ACC112 (cell line): ENCODE measurements around the gene MAP3K4.
A peak's percentile ranks its signal among the peaks of the same experiment; 100 is the strongest.

Experiments
- H2AFZ ChIP-seq: fragments of 200-600 bp; sonication (generic); one replicate; pipeline ENCODE4 v1.6.0; 2017; ENCODE audit warnings: antibody characterized with exemption, low read length; ENCODE audit not compliant: unreplicated experiment
- H3K27ac ChIP-seq: fragments of 200-600 bp; sonication (generic); 2 replicates; pipeline ENCODE4 v1.5.1; 2014; ENCODE audit warnings: low read depth, mild to moderate bottlenecking, antibody characterized with exemption, low read length, moderate library complexity
- H3K27me3 ChIP-seq: fragments of 200-600 bp; sonication (generic); 2 replicates; pipeline ENCODE4 v1.6.1; 2014; ENCODE audit warnings: mild to moderate bottlenecking, antibody characterized with exemption, low read length, moderate library complexity, mixed read lengths; ENCODE audit not compliant: insufficient read depth
- H3K36me3 ChIP-seq: fragments of 200-600 bp; sonication (generic); 2 replicates; pipeline ENCODE4 v1.6.1; 2016; ENCODE audit warnings: mild to moderate bottlenecking, antibody characterized with exemption, low read length, moderate library complexity, mixed read lengths; ENCODE audit not compliant: insufficient read depth
- H3K4me1 ChIP-seq: fragments of 200-600 bp; sonication (generic); one replicate; pipeline ENCODE4 v1.6.1; 2016; ENCODE audit warnings: low read length, mixed read lengths; ENCODE audit not compliant: insufficient read depth, unreplicated experiment, control insufficient read depth
- H3K4me3 ChIP-seq: fragments of 200-600 bp; sonication (generic); 2 replicates; pipeline ENCODE4 v1.5.1; 2014; ENCODE audit warnings: mild to moderate bottlenecking, low read depth, low read length
- H3K79me2 ChIP-seq: fragments of 200-600 bp; sonication (generic); one replicate; pipeline ENCODE4 v1.6.0; 2016; ENCODE audit warnings: low read length; ENCODE audit not compliant: control insufficient read depth, unreplicated experiment, insufficient read depth

MAP3K4 gene

DNA sequence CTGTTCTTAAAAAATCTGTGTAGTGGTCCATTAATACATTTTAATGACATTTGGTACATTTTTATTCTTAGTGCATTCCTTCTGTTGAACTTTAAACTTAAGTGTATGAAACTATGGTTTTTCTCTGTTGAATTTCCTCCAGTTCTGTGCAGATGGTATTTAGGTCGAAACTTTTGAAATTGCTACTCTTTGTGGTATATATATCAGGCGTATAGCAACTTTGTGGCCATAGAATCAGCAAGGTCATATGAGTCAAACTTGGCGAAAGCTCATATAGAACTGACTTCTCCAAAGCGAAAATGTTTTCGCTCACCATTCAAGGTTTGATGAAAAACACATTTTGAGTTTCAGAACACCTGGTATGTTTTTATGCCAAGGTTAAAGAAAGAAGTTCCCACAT, 93.7 kb downstream of the MAP3K4 start:
- Histone ChIP-seq H3K27me3 (no peaks in the 10 kb centered on the region), H3K4me3 (no peak overlapping the region), H3K27ac (no peak overlapping the region), H2AFZ (no peak overlapping the region), H3K36me3 (peaks cover 48% of the 10 kb centered on the region), H3K79me2 (no peaks in the 10 kb centered on the region), H3K4me1 (peaks cover 4% of the 10 kb centered on the region)

GRCh38 chr6:161088676-161089328, 97.2 kb downstream of the MAP3K4 start:
- peaks cover 32% of the 10 kb centered on the region for H3K36me3 ChIP-seq

DNA sequence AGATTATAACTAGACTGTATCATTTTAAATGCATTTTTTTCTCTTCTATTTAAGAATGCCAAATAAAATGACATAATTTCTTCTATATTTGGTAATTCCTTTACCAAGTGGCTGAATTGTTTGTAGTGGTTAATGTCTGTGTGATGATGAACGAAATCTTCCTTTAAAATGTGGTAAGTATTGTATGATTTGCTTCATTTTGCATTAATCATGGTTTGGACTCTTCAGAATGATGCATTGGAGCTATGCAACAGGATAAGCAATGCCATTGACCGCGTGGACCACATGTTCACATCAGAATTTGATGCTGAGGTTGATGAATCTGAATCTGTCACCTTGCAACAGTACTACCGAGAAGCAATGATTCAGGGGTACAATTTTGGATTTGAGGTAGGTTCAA, 99.6 kb downstream of the MAP3K4 start:
- Histone ChIP-seq H3K79me2 (no peaks in the 10 kb centered on the region), H3K4me3 (no peak overlapping the region), H3K27ac (no peak overlapping the region), H3K27me3 (no peaks in the 10 kb centered on the region), H3K4me1 (peaks cover 24% of the 10 kb centered on the region), H3K36me3 (peaks cover 21% of the 10 kb centered on the region), H2AFZ (no peak overlapping the region)

More at GRCh38 chr6:161088676-161089328, 97.2 kb downstream of the MAP3K4 start:
- H3K27ac ChIP-seq: no peak overlapping the region
- H3K27me3 ChIP-seq: no peaks in the 10 kb centered on the region
- H3K4me1 ChIP-seq: peaks cover 10% of the 10 kb centered on the region
- H3K4me3 ChIP-seq: no peak overlapping the region
- H2AFZ ChIP-seq: no peak overlapping the region
- H3K79me2 ChIP-seq: no peaks in the 10 kb centered on the region

GRCh38 chr6:161091972-161092701, 100.6 kb downstream of the MAP3K4 start:
- Histone ChIP-seq H3K4me3 (no peak overlapping the region), H3K27me3 (no peaks in the 10 kb centered on the region), H3K27ac (peak overlapping the region; percentile 16), H3K4me1 (peaks cover 24% of the 10 kb centered on the region), H3K36me3 (peaks cover 21% of the 10 kb centered on the region; the same call in 1 of the 2 replicates), H2AFZ (no peak overlapping the region), H3K79me2 (no peaks in the 10 kb centered on the region)

- Histone ChIP-seq H3K27me3 (no peaks in the 10 kb centered on the region), H3K36me3 (peaks cover 12% of the 10 kb centered on the region; the same call in 1 of the 2 replicates), H2AFZ (no peak overlapping the region), H3K79me2 (no peaks in the 10 kb centered on the region), H3K27ac (no peak overlapping the region), H3K4me1 (peaks cover 24% of the 10 kb centered on the region), H3K4me3 (no peak overlapping the region)
Observed at GRCh38 chr6:161094955-161095354, 103.4 kb downstream of the MAP3K4 start.

DNA sequence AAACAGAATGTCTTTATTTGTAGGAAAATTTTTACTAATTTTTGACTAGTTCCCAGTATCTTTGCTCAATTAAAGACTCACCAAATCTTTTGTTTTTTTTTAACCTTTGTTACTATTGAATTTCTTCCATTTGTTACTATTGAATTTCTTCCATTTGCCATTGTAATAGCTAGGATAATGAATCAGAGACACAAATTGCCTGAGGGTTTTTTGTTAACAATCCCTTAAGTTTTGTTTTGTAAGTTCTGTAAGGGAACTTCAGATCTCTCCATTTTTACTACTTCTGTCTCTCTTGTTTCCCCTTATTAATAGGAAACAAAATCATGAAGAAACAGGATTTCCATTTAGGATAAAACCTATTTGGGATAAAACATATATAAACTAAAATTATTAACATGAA, 104.3 kb downstream of the MAP3K4 start:
- H3K4me3 ChIP-seq: no peak overlapping the region
- H2AFZ ChIP-seq: no peak overlapping the region
- H3K4me1 ChIP-seq: peaks cover 24% of the 10 kb centered on the region
- peaks cover 12% of the 10 kb centered on the region; the same call in 1 of the 2 replicates for H3K36me3 ChIP-seq
- no peaks in the 10 kb centered on the region for H3K79me2 ChIP-seq
- no peak overlapping the region for H3K27ac ChIP-seq
- H3K27me3 ChIP-seq: no peaks in the 10 kb centered on the region

- Histone ChIP-seq H2AFZ (no peak overlapping the region), H3K27ac (no peak overlapping the region), H3K36me3 (peaks cover 4% of the 10 kb centered on the region; the same call in 1 of the 2 replicates), H3K27me3 (no peaks in the 10 kb centered on the region), H3K79me2 (no peaks in the 10 kb centered on the region), H3K4me3 (no peak overlapping the region), H3K4me1 (peaks cover 10% of the 10 kb centered on the region)
Observed at GRCh38 chr6:161100072-161100471, 108.5 kb downstream of the MAP3K4 start.

GRCh38 chr6:161101517-161101916, 109.9 kb downstream of the MAP3K4 start:
- Histone ChIP-seq H3K27me3 (no peaks in the 10 kb centered on the region), H3K79me2 (no peaks in the 10 kb centered on the region), H3K27ac (no peak overlapping the region), H3K4me1 (peaks cover 21% of the 10 kb centered on the region), H2AFZ (no peak overlapping the region), H3K36me3 (peaks cover 2% of the 10 kb centered on the region; the same call in 1 of the 2 replicates), H3K4me3 (no peak overlapping the region)

DNA sequence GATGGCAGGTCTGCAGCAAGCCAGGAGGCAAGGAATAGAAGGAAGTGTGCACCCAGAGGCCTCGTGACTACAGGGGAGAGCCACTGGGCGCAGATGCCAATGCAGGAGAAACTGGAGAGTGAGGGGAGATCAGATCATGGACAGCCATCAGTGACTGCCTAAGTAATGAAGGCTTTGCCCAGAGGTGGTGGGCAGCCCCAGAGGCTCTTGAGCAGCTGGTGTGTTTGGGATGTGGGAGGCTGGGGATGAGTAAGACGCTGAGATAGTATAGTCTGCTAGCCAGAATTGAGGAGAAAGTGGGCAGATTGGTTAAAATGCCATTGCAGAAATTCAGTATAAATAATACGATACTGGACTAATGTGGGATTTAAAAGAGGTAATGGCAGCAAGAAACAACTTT, 111.9 kb downstream of the MAP3K4 start:
- peaks cover 30% of the 10 kb centered on the region for H3K4me1 ChIP-seq
- H3K4me3 ChIP-seq: no peak overlapping the region
- no peak overlapping the region for H2AFZ ChIP-seq
- H3K36me3 ChIP-seq: peaks cover 6% of the 10 kb centered on the region
- no peaks in the 10 kb centered on the region for H3K27me3 ChIP-seq
- no peaks in the 10 kb centered on the region for H3K79me2 ChIP-seq
- no peak overlapping the region for H3K27ac ChIP-seq

DNA sequence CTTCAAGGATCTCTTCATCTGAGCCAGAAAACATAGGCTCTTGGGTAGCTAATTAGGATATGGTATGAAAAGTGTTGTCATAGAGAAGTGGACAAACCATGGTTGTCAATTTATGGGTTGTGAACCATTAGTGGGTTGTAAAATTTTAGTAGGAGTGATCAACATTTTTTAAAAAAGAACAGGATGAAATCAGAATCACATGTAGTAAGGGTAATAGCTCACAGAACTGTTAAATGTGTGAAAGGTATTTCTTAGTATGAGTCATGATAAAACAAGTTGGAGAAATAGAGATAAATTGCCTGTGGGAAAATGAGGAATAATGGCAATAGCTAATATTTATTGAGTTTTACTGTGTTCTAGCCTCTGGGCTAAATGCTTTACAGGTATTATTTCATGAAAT, 113.4 kb downstream of the MAP3K4 start:
- no peak overlapping the region for H2AFZ ChIP-seq
- peak overlapping the region; percentile 54 for H3K27ac ChIP-seq
- no peak overlapping the region for H3K4me3 ChIP-seq
- peaks cover 19% of the 10 kb centered on the region for H3K36me3 ChIP-seq
- no peaks in the 10 kb centered on the region for H3K79me2 ChIP-seq
- H3K4me1 ChIP-seq: peaks cover 30% of the 10 kb centered on the region
- H3K27me3 ChIP-seq: no peaks in the 10 kb centered on the region

DNA sequence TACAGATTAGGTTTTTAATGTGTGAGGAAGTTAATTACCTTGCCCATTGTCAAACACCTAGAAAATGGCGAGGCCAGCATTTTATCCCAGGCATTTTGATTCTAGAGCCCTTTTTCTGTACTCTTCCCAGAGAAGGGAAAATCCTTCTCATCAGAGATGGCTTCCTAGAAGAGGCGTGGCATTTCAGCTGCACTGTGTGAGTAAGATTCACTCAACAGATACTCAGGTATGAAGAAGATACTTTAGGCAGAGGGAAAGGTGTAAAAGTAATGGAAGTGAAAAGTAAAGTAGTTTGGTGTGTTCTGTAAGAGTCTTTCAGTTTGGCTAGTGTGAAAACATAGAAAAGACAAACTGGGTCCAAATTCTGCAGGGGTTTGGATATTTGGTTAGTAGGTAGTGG, 113.8 kb downstream of the MAP3K4 start:
- Histone ChIP-seq H3K79me2 (no peaks in the 10 kb centered on the region), H3K27me3 (no peaks in the 10 kb centered on the region), H3K4me3 (no peak overlapping the region), H3K27ac (peak overlapping the region; percentile 54), H3K4me1 (peaks cover 30% of the 10 kb centered on the region), H2AFZ (no peak overlapping the region), H3K36me3 (peaks cover 24% of the 10 kb centered on the region)
